GM12801 (cell line): ENCODE data around the gene AVPI1.

Experiments used
- TF ChIP-seq, protein P1 (sequence below): IDR thresholded peaks from one replicate; pipeline ENCODE4 v1.5.1; 2011; ENCODE audit warnings: control low read depth; ENCODE audit not compliant: insufficient read length; ENCODE audit errors: extremely low read depth

Gene AVPI1

DNA sequence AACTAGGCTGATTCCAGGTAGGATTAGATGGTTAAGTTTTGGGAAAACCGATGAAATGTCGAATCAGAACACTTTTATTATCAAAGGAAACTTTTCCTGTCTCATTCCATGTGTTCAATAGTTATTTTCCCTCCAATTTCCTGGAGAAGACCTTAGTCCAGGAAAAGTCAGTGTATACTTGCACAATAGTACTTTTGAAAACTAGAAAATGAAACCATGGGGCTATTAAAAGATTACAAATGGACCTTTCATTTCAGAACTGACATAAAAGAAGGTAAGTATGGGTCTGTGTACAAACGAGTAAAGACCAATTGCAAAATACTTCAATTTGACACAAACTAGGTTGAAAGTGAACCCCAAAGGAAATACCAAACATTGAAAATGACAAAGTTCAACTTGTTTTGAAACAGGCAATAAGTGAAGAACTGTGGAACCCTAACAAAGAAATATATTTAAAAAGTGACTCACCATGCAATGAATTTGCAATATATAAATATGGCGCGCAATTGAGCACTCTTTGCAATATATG lies 2.1 kb downstream of the AVPI1 start:
- TF ChIP-seq, protein P1, sequence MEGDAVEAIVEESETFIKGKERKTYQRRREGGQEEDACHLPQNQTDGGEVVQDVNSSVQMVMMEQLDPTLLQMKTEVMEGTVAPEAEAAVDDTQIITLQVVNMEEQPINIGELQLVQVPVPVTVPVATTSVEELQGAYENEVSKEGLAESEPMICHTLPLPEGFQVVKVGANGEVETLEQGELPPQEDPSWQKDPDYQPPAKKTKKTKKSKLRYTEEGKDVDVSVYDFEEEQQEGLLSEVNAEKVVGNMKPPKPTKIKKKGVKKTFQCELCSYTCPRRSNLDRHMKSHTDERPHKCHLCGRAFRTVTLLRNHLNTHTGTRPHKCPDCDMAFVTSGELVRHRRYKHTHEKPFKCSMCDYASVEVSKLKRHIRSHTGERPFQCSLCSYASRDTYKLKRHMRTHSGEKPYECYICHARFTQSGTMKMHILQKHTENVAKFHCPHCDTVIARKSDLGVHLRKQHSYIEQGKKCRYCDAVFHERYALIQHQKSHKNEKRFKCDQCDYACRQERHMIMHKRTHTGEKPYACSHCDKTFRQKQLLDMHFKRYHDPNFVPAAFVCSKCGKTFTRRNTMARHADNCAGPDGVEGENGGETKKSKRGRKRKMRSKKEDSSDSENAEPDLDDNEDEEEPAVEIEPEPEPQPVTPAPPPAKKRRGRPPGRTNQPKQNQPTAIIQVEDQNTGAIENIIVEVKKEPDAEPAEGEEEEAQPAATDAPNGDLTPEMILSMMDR: no peak

DNA sequence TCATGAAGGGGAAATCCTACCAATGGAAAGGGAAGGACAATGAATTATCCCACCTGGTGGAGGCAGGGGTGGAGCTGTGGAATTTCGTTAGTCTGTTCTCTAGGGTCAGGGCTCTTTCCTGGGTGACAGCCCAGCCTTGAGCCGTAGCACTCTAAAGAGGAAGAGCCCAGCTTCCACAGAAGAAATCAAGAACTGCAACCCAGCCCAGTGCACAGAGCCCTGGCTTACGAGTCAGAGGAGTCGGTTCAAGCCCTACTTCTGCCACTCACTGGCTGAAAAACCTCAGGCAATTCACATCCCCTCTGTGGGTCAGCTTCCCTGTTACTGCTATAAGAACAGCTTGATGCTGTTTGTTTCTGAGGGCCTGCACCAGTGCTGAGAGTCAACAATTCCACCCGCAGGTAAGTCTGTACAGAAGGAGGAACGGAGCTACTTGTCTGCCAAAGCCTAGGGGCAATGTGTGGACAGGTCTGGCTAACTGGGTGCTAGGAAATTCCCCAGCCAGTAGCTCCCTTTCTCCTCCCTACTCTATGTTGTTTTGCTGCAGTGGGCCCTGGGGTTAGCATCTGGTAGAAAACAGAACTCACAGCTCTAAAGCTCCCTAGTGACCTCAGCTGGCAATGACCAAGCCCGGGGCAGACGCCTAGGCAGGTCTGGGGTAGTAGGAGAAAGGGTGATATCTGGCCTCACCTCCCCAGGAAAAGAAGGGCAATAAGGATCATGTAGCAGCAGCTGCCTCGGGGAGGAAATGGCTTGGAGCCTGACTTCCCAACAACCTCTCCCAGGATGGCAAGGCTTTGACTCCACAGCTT lies 3.3 kb downstream of the AVPI1 start:
- TF ChIP-seq, protein P1: no peak

DNA sequence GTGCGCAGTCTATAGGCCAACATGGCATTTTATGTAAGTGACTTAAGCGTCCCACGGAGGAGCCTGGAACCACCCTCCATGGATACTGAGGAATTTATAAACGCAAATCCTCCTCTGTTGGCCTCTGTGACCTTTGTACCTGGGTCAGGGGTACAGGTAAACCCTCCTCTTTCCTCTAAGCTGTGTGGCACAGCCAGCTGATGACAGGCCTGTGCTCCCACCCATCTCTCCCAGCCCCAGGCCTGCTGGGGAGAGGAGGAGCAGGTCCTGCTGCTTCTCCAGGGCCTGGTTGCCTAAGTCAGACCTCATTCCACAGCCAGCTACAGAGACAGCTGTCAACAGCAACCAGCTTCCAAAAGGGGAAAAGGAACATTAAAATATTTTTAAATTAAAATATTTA lies 5.0 kb downstream of the AVPI1 start:
- TF ChIP-seq, protein P1: no peak

DNA sequence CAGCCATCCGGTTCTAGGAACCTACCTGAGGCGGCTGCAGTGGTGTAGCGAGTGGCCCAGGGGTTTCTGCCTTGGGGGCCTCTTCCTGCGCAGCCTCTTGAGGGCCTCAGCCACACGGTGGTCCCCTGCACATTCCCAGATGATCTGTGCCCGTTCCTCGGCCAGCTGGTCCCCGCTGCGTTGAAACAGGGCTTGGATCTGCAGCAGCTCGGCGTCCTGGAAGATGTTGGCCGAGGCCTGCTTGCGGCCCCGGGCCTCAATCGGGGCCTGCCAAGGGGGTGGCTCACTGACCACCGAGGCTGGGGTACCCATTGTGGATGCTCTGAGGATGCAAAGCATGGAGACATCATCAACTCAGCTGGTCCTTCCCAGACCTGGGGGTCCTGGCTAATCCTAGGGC lies 7.4 kb downstream of the AVPI1 start:
- TF ChIP-seq, protein P1: no peak

DNA sequence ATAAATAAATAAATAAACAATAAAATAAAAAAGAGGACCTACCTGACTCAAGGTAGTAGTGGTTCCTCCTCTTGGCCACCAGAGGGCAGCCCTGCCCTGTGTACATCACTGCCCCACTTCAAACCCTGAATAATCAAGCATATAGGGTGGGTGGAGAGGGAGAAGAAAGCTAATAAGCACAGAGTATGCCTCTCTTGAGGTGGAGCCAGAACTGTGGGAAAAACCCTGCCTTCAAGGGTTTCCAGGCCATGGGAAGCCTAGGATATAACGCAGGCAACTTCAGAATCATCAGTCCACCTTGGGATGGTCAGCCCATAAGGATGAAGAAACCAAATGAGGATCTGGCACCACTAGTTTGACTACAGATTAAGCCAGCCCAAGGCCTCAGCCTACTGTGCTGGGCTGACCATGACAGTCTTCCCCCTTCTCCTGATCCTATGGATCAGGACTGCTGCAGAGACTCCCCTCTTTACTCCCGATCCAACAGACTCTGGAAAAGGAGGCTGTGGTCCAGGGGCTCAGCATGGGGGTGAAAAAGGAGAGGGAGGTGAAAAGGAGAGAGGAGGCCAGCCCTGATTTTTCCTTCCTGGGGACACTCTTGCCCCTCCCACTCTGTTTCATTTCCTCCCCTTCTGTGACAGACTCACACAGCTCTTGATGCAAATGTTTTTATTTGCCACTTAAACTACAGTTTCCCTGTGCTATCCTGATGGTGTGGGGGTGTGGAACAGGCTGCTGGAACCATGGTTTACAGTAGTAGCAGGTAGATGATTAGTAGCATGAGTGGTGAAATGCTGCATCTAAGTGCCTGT lies 10.1 kb downstream of the AVPI1 start:
- TF ChIP-seq, protein P1: no peak

DNA sequence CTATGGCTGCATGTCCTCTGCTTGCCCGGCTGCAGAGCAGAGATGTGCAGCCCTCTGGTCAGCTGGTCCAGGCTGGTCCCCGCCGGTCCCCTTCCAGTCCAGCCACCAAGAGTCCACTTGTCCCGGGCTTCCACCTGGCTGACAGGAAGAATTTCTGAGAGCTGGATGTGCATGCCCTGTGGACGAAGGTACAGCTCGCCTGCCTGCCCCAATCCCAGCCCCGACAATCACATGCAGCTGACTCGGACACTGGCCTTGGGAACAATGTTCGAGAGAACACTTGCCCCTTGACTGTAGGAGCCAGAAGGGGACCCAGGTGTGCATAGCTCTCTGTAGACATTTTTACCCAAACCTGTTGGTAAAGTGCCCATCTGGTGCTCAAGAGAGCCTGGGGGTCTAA lies 11.8 kb downstream of the AVPI1 start:
- TF ChIP-seq, protein P1: no peak

DNA sequence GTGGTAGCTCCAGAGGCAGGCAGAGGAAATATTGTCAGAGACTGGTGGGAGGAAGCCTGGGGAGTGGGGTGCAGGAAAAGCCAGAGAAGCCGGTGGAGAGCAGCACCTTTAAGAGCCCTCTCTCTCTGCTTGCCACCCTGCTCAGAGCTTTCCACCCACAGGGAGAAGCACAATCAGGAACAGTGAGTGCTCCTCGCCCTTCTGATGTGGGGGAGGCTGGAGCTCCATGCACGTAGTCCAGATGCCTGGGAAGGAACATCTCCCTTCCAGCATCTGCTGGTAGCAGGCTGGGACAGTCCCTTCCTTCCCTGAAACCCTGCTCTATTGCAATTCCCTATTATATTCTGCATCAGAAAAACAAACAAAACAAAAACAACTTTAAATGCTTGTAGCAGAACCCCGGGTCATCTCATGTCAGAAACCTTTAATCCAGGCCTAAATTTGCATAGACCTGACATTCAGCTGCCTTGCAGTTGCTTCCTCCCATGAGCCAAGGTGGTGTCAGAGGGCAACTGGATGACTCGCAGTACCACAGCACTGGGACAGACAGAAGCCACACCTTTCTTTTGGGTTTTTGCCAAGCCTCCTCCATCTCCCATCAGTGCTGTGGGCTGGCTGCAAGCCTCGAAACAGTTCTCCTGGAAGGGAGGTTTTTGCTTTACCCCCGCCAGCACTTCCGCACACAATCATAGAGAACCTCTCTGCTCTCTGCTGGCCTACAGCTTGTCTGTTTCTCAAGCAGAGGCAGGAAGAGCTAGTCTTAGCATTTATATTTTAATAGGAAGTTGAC lies 13.1 kb downstream of the AVPI1 start:
- TF ChIP-seq, protein P1: no peak
